ENCODE data around the gene PLOD1.
"Not testable (repeated sequence)": the region's sequence is repeated elsewhere in the genome, so short reads cannot be mapped to it uniquely, and the experiment has no call there.

Gene PLOD1

GRCh38 chr1:11938722-11939526 lies 4.4 kb downstream of the PLOD1 start:
- TF ChIP-seq EZH2phosphoT487 (IDR thresholded peaks at IDR 0.05; ENCODE audit: borderline replicate concordance) (no peak), CTCF (conservative IDR thresholded peaks at IDR 0.05; ENCODE audit: low read length) (no peak)
- peaks cover 23% of the 10 kb centered on the region for H3K79me2 ChIP-seq (ENCODE audit: insufficient read depth, low read length)
- no peaks in the 10 kb centered on the region for H3K36me3 ChIP-seq (ENCODE audit: insufficient read depth, low read length)
- no peak overlapping the region for H3K4me3 ChIP-seq (ENCODE audit: low read length, poor library complexity, severe bottlenecking)
- H3K4me2 ChIP-seq (ENCODE audit: low read depth, low read length, poor library complexity, severe bottlenecking): peak overlapping the region; percentile 50
- no peaks in the 10 kb centered on the region for H3F3A ChIP-seq (ENCODE audit: low read depth)
- H3K4me1 ChIP-seq (ENCODE audit: insufficient read depth, low read length, poor library complexity, severe bottlenecking): peaks cover 10% of the 10 kb centered on the region
- no peaks in the 10 kb centered on the region for H4K20me1 ChIP-seq (ENCODE audit: insufficient read depth, low read length, poor library complexity, severe bottlenecking)
- H3K9me2 ChIP-seq (replicated peaks; ENCODE audit: low read depth, low read length): no peaks in the 10 kb centered on the region
- H3K9me3 ChIP-seq (ENCODE audit: insufficient read depth, low read depth, low read length): no peaks in the 10 kb centered on the region
- H3K27me3 ChIP-seq (ENCODE audit: insufficient read depth, low read length, poor library complexity, severe bottlenecking): no peaks in the 10 kb centered on the region
- no peak overlapping the region for H2AFZ ChIP-seq (ENCODE audit: low read length)
- no peak overlapping the region for H3K9ac ChIP-seq (ENCODE audit: low read depth, low read length, poor library complexity, severe bottlenecking)

GRCh38 chr1:11939794-11940193 lies 5.3 kb downstream of the PLOD1 start:
- not testable (repeated sequence) for H3K36me3 ChIP-seq (ENCODE audit: insufficient read depth, low read length); H3K9me2 ChIP-seq (replicated peaks; ENCODE audit: low read depth, low read length); H3K4me3 ChIP-seq (ENCODE audit: low read length, poor library complexity, severe bottlenecking); H3K9me3 ChIP-seq (ENCODE audit: insufficient read depth, low read depth, low read length); H4K20me1 ChIP-seq (ENCODE audit: insufficient read depth, low read length, poor library complexity, severe bottlenecking); H2AFZ ChIP-seq (ENCODE audit: low read length); H3K4me2 ChIP-seq (ENCODE audit: low read depth, low read length, poor library complexity, severe bottlenecking); H3F3A ChIP-seq (ENCODE audit: low read depth); H3K4me1 ChIP-seq (ENCODE audit: insufficient read depth, low read length, poor library complexity, severe bottlenecking); H3K9ac ChIP-seq (ENCODE audit: low read depth, low read length, poor library complexity, severe bottlenecking); H3K27me3 ChIP-seq (ENCODE audit: insufficient read depth, low read length, poor library complexity, severe bottlenecking)
- peaks cover 21% of the 10 kb centered on the region for H3K79me2 ChIP-seq (ENCODE audit: insufficient read depth, low read length)

- Histone ChIP-seq H3K27me3 (ENCODE audit: insufficient read depth, low read length, poor library complexity, severe bottlenecking) (no peaks in the 10 kb centered on the region), H3F3A (ENCODE audit: low read depth) (no peaks in the 10 kb centered on the region), H3K36me3 (ENCODE audit: insufficient read depth, low read length) (no peaks in the 10 kb centered on the region), H3K4me3 (ENCODE audit: low read length, poor library complexity, severe bottlenecking) (no peak overlapping the region), H3K79me2 (ENCODE audit: insufficient read depth, low read length) (peaks cover 15% of the 10 kb centered on the region; the same call in 1 of the 2 replicates), H3K9me2 (replicated peaks; ENCODE audit: low read depth, low read length) (no peaks in the 10 kb centered on the region), H3K9ac (ENCODE audit: low read depth, low read length, poor library complexity, severe bottlenecking) (no peak overlapping the region), H3K4me2 (ENCODE audit: low read depth, low read length, poor library complexity, severe bottlenecking) (no peak overlapping the region), H4K20me1 (ENCODE audit: insufficient read depth, low read length, poor library complexity, severe bottlenecking) (no peaks in the 10 kb centered on the region), H3K9me3 (ENCODE audit: insufficient read depth, low read depth, low read length) (no peaks in the 10 kb centered on the region), H2AFZ (ENCODE audit: low read length) (no peak overlapping the region), H3K4me1 (ENCODE audit: insufficient read depth, low read length, poor library complexity, severe bottlenecking) (peaks cover 3% of the 10 kb centered on the region)
- no peak for TF ChIP-seq EZH2phosphoT487 (IDR thresholded peaks at IDR 0.05; ENCODE audit: borderline replicate concordance)
Measured at GRCh38 chr1:11940260-11940921, 5.9 kb downstream of the PLOD1 start.

- Histone ChIP-seq H3K9ac (ENCODE audit: low read depth, low read length, poor library complexity, severe bottlenecking) (no peak overlapping the region), H3K9me3 (ENCODE audit: insufficient read depth, low read depth, low read length) (no peaks in the 10 kb centered on the region), H3K27me3 (ENCODE audit: insufficient read depth, low read length, poor library complexity, severe bottlenecking) (no peaks in the 10 kb centered on the region), H3K9me2 (replicated peaks; ENCODE audit: low read depth, low read length) (no peaks in the 10 kb centered on the region), H2AFZ (ENCODE audit: low read length) (no peak overlapping the region), H3K4me2 (ENCODE audit: low read depth, low read length, poor library complexity, severe bottlenecking) (no peak overlapping the region), H3F3A (ENCODE audit: low read depth) (no peaks in the 10 kb centered on the region), H3K36me3 (ENCODE audit: insufficient read depth, low read length) (no peaks in the 10 kb centered on the region), H3K4me1 (ENCODE audit: insufficient read depth, low read length, poor library complexity, severe bottlenecking) (peaks cover 3% of the 10 kb centered on the region), H3K4me3 (ENCODE audit: low read length, poor library complexity, severe bottlenecking) (no peak overlapping the region), H3K79me2 (ENCODE audit: insufficient read depth, low read length) (peaks cover 4% of the 10 kb centered on the region; the same call in 1 of the 2 replicates), H4K20me1 (ENCODE audit: insufficient read depth, low read length, poor library complexity, severe bottlenecking) (no peaks in the 10 kb centered on the region)
- TF ChIP-seq EZH2phosphoT487 (IDR thresholded peaks at IDR 0.05; ENCODE audit: borderline replicate concordance): no peak
Measured at GRCh38 chr1:11942280-11942679, 7.8 kb downstream of the PLOD1 start.
